B cell (primary cell): ENCODE results near the gene CMYA5. TPM values are rescaled to one million over a fixed set of nuclear protein-coding genes. Genes with fewer than 3 reads are reported as not detected.
"Not testable (repeated sequence)": the region's sequence is repeated elsewhere in the genome, so short reads cannot be mapped to it uniquely, and the experiment has no call there.

Experiments used
- ATAC-seq: fragments of 200-7000 bp; cut with Tn5 transposase; one replicate; pipeline ENCODE4 v1.10.0; 2021; ENCODE audit warnings: low read depth, mild to moderate bottlenecking, moderate number of reproducible peaks, moderate library complexity
- CTCF ChIA-PET: fragments of 350-600 bp; sonication (Branson Sonifier 250); formaldehyde crosslinking; loops from one replicate; lab custom pipeline; 2021; ENCODE audit warnings: antibody characterized with exemption, inconsistent platforms; lab: Charles Lee
- POLR2A ChIA-PET: fragments of 350-600 bp; sonication (Branson Sonifier 250); formaldehyde crosslinking; loops from one replicate; lab custom pipeline; 2021; ENCODE audit warnings: antibody characterized with exemption; lab: Charles Lee
- DNase-seq: peaks from one replicate; pipeline ENCODE4 v3.0.0; 2013
- H2AFZ ChIP-seq: 2 replicates; pipeline ENCODE4 v1.6.1; 2012; ENCODE audit warnings: mild to moderate bottlenecking, low read depth, low read length; ENCODE audit not compliant: insufficient read depth, poor library complexity, severe bottlenecking
- H3K27ac ChIP-seq, 2 donors: 1 replicate in 1 of 2; 2 replicates in 1 of 2; pipeline ENCODE4 v1.5.1; 2012 to 2013; ENCODE audit warnings: low read length in 2 of 2, mild to moderate bottlenecking in 2 of 2, moderate library complexity in 1 of 2
- H3K27me3 ChIP-seq, 4 experiments: fragments of 200-600 bp in 1 of 4; sonication (generic) in 1 of 4; replicated peaks in 1 of 4; 1 replicate in 2 of 4; 2 replicates in 2 of 4; pipeline versions ENCODE4 v1.6.1 to v1.7.0; 2013 to 2016; ENCODE audit warnings: low read length in 3 of 4, mild to moderate bottlenecking in 2 of 4, mixed read lengths in 1 of 4, moderate library complexity in 1 of 4; ENCODE audit not compliant: insufficient read depth in 4 of 4, control insufficient read depth in 3 of 4; ENCODE audit errors: control extremely low read depth in 1 of 4
- H3K36me3 ChIP-seq, 2 experiments: replicated peaks in 1 of 2; 1 replicate in 1 of 2; 2 replicates in 1 of 2; pipeline versions ENCODE4 v1.6.1 to v1.7.1; 2013; ENCODE audit warnings: low read length in 1 of 2; ENCODE audit not compliant: insufficient read depth in 2 of 2, control insufficient read depth in 1 of 2; ENCODE audit errors: control extremely low read depth in 1 of 2, extremely low read depth in 1 of 2
- H3K4me1 ChIP-seq, 2 donors: fragments of 200-600 bp in 1 of 2; sonication (generic) in 1 of 2; 1 replicate in 1 of 2; 2 replicates in 1 of 2; pipeline versions ENCODE4 v1.5.1 to v1.6.1; 2013 to 2017; ENCODE audit warnings: low read length in 2 of 2; ENCODE audit not compliant: control insufficient read depth in 2 of 2, insufficient read depth in 2 of 2
- H3K4me2 ChIP-seq: replicated peaks from 2 replicates; pipeline ENCODE3; 2012; ENCODE audit warnings: mild to moderate bottlenecking, low read depth, low read length; ENCODE audit not compliant: poor library complexity, severe bottlenecking
- H3K4me3 ChIP-seq, 5 experiments: fragments of 200-600 bp in 1 of 5; sonication (generic) in 1 of 5; 1 replicate in 3 of 5; 2 replicates in 2 of 5; pipeline versions ENCODE4 v1.5.1 to v1.7.0; 2011 to 2016; ENCODE audit warnings: low read length in 4 of 5, mild to moderate bottlenecking in 4 of 5, low read depth in 2 of 5, control low read depth in 1 of 5, moderate library complexity in 1 of 5; ENCODE audit not compliant: insufficient read depth in 1 of 5; ENCODE audit errors: control extremely low read depth in 1 of 5, extremely low read depth in 1 of 5
- H3K79me2 ChIP-seq: fragments of 200-600 bp; sonication (generic); one replicate; pipeline ENCODE4 v1.6.0; 2016; ENCODE audit warnings: low read length; ENCODE audit not compliant: control insufficient read depth, insufficient read depth
- H3K9ac ChIP-seq: fragments of 200-600 bp; sonication (generic); 2 replicates; pipeline ENCODE4 v1.6.1; 2017; ENCODE audit warnings: mild to moderate bottlenecking, low read length, moderate library complexity
- H3K9me3 ChIP-seq, 3 donors: one replicate each; pipeline versions ENCODE4 v1.6.1 to v1.7.1; 2013; ENCODE audit warnings: low read length in 2 of 3; ENCODE audit not compliant: control insufficient read depth in 2 of 3, insufficient read depth in 1 of 3; ENCODE audit errors: control extremely low read depth in 1 of 3
- H4K20me1 ChIP-seq: 2 replicates; pipeline ENCODE4 v1.6.0; 2012; ENCODE audit warnings: mild to moderate bottlenecking, low read length; ENCODE audit not compliant: insufficient read depth, control insufficient read depth, poor library complexity, severe bottlenecking
- H3K27ac Mint-ChIP-seq: one replicate; pipeline ENCODE4 v1.8.0; 2021; ENCODE audit warnings: mixed read lengths
- H3K27me3 Mint-ChIP-seq: one replicate; pipeline ENCODE4 v1.8.0; 2021; ENCODE audit warnings: mixed read lengths
- H3K4me1 Mint-ChIP-seq: one replicate; pipeline ENCODE4 v1.8.0; 2021; ENCODE audit warnings: mixed read lengths
- H3K4me3 Mint-ChIP-seq: one replicate; pipeline ENCODE4 v1.8.0; 2021; ENCODE audit warnings: mixed read lengths
- H3K9me3 Mint-ChIP-seq: one replicate; pipeline ENCODE4 v1.8.0; 2022; ENCODE audit warnings: mixed read lengths; ENCODE audit not compliant: insufficient read depth
- EZH2 ChIP-seq: IDR thresholded peaks from 2 replicates; pipeline ENCODE4 v1.6.1; 2012; ENCODE audit warnings: borderline replicate concordance, low read depth, mild to moderate bottlenecking, moderate library complexity, low read length; ENCODE audit not compliant: insufficient read depth, poor library complexity, severe bottlenecking
- WGBS: methylation state at CpG from one replicate; pipeline ENCODE4 v1.1.5; 2013; ENCODE audit warnings: missing lambda C conversion rate; ENCODE audit not compliant: insufficient coverage; 5-methylcytosine and 5-hydroxymethylcytosine counted together
- intact Hi-C: fragments of 100-400 bp; cut with micrococcal nuclease; formaldehyde crosslinking; loops from one replicate; pipeline ENCODE4 v1.10.0; 2022
- polyA plus RNA-seq: library from polyadenylated mRNA; depleted of rRNA; stranded (reverse); fragments of >200 nt; gene quantifications from 2 replicates; pipeline ENCODE4 v1.2.3, GENCODE V29; 2012
- total RNA-seq, 2 donors: library from RNA; stranded (reverse); fragments of 120-200 nt in 1 of 2; gene quantifications; 1 replicate in 1 of 2; 2 replicates in 1 of 2; pipeline versions ENCODE4 v1.2.3 to v1.2.4, GENCODE V29; 2013 to 2022
- TF ChIP-seq, protein P1 (sequence below): fragments of 200-600 bp; IDR thresholded peaks from one replicate; pipeline ENCODE4 v1.8.0; 2022; ENCODE audit warnings: antibody characterized with exemption, mild to moderate bottlenecking

CMYA5 gene
- total and polyA plus RNA-seq, 2 donors (not counting 1 experiment from before 2014, with no cell fraction given) = 0.01 to 0.25 TPM

DNA sequence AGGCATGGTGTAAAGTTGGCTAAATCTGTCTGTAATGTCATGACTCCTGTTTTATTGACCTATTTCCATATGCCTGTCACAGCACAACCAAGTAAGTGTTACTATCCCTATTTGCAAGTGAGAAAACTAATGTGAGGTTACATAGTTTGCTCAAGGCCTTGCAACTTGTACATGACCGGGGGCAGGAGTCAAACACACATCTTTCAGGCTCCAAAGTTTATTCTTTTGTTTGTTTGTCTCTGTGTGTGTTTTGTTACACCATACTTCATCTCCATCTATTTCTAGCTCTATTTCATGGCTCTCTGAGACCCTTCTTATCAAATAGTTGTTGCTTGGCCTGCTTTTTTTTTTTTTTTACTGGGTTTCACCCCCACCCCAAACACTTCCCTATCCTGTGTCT, 70.2 kb downstream of the CMYA5 start:
- Histone ChIP-seq H3K27me3 (peaks cover 0 to 2% (median 0%) of the 10 kb centered on the region in 4 experiments), H3K79me2 (no peaks in the 10 kb centered on the region), H3K4me2 (no peak overlapping the region), H3K9me3 (no peaks in the 10 kb centered on the region), H2AFZ (no peak overlapping the region), H3K9ac (no peak overlapping the region), H3K36me3 (no peaks in the 10 kb centered on the region), H3K27ac (no peak overlapping the region), H4K20me1 (no peaks in the 10 kb centered on the region), H3K4me3 (no peak overlapping the region), H3K4me1 (no peaks in the 10 kb centered on the region)
- CTCF ChIA-PET = no interaction called here
- ATAC-seq (no peak), DNase-seq (no peak)
- Mint-ChIP-seq H3K4me3 (no peak overlapping the region), H3K9me3 (peaks cover 1% of the 10 kb centered on the region), H3K27ac (no peak overlapping the region), H3K4me1 (no peaks in the 10 kb centered on the region), H3K27me3 (no peaks in the 10 kb centered on the region)
- TF ChIP-seq, protein P1, sequence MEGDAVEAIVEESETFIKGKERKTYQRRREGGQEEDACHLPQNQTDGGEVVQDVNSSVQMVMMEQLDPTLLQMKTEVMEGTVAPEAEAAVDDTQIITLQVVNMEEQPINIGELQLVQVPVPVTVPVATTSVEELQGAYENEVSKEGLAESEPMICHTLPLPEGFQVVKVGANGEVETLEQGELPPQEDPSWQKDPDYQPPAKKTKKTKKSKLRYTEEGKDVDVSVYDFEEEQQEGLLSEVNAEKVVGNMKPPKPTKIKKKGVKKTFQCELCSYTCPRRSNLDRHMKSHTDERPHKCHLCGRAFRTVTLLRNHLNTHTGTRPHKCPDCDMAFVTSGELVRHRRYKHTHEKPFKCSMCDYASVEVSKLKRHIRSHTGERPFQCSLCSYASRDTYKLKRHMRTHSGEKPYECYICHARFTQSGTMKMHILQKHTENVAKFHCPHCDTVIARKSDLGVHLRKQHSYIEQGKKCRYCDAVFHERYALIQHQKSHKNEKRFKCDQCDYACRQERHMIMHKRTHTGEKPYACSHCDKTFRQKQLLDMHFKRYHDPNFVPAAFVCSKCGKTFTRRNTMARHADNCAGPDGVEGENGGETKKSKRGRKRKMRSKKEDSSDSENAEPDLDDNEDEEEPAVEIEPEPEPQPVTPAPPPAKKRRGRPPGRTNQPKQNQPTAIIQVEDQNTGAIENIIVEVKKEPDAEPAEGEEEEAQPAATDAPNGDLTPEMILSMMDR = no peak
- TF ChIP-seq EZH2 = no peak
- no CpG with 5 or more reads among the region's 1 CpG for WGBS
- POLR2A ChIA-PET = no interaction called here
- intact Hi-C loops = no loop called here

DNA sequence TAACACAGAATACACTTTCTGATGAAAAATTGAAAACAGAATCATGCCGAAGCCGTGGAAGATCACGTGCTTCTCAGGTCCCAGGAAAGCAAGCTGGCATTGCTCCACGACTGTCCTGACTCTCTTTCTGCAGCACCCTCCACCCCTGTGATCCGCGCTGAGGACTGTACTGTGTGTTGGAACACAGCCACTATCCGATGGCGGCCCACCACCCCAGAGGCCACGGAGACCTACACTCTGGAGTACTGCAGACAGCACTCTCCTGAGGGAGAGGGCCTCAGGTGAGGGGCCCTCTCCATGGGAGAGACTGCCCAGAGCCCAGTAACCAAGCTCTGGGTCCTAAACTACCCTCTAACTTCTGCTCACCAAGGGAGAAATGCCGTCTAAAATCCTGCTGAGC, 73.3 kb downstream of the CMYA5 start:
- Histone ChIP-seq H3K4me3 (no peak overlapping the region), H3K27ac (no peak overlapping the region), H3K4me2 (no peak overlapping the region), H3K9me3 (no peaks in the 10 kb centered on the region), H3K9ac (no peak overlapping the region), H2AFZ (no peak overlapping the region), H3K79me2 (no peaks in the 10 kb centered on the region), H3K4me1 (no peaks in the 10 kb centered on the region), H3K27me3 (no peaks in the 10 kb centered on the region), H3K36me3 (no peaks in the 10 kb centered on the region), H4K20me1 (no peaks in the 10 kb centered on the region)
- no peaks in the 10 kb centered on the region for H3K27me3 Mint-ChIP-seq
- DNase-seq (no peak), ATAC-seq (no peak)
- no peak for TF ChIP-seq EZH2
- TF ChIP-seq, protein P1 = no peak
- H3K27ac Mint-ChIP-seq = no peak overlapping the region
- CTCF ChIA-PET = interaction anchor here (0.9 kb wide), 1 partner anchor 10 kb away, joined by 4 read pairs; no protein-coding TSS in a partner anchor
- POLR2A ChIA-PET = no interaction called here
- no peak overlapping the region for H3K4me3 Mint-ChIP-seq
- WGBS = 97% methylated on average over 9 of the region's 10 CpGs
- intact Hi-C loops = no loop called here
- H3K4me1 Mint-ChIP-seq = no peaks in the 10 kb centered on the region
- H3K9me3 Mint-ChIP-seq = peaks cover 3% of the 10 kb centered on the region

DNA sequence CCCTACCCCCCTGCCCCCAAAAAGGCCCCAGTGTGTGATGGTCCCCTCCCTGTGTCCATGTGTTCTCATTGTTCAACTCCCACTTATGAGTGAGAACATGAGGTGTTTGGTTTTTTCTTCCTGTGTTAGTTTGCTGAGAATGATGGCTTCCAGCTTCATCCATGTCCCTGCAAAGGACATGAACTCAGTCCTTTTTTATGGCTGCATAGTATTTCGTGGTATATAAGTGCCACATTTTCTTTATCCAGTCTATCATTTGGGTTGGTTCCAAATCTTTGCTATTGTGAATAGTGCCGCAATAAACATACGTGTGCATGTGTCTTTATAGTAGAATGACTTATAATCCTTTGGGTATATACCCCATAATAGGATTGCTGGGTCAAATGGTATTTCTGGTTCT, 74.5 kb downstream of the CMYA5 start:
- DNase-seq, H3K27ac Mint-ChIP-seq, H3K27me3 Mint-ChIP-seq, H3K4me1 ChIP-seq, ATAC-seq, H3K4me3 Mint-ChIP-seq, H3K4me3 ChIP-seq, H3K36me3 ChIP-seq, H3K4me2 ChIP-seq, POLR2A ChIA-PET, H2AFZ ChIP-seq, H3K27me3 ChIP-seq, H3K9me3 Mint-ChIP-seq, H3K27ac ChIP-seq, H3K9ac ChIP-seq, CTCF ChIA-PET, intact Hi-C loops, H3K4me1 Mint-ChIP-seq, H3K9me3 ChIP-seq, H4K20me1 ChIP-seq, H3K79me2 ChIP-seq: not testable (repeated sequence)
- WGBS = no CpG with 5 or more reads among the region's 3 CpGs
